ENCODE data around the gene INPP4B.

The INPP4B gene

GRCh38 chr4:142150483-142150882 lies 695.6 kb downstream of the INPP4B start:
- DNase-seq: no peak
- Histone ChIP-seq H2BK120ac (ENCODE audit: low read depth, low read length) (no peak overlapping the region), H3K79me1 (replicated peaks; ENCODE audit: low read length, poor library complexity, severe bottlenecking) (no peaks in the 10 kb centered on the region), H3K27me3 (ENCODE audit: control insufficient read depth in 1 of 2, insufficient read depth in 1 of 2, low read length in 2 of 2) (no peaks in the 10 kb centered on the region), H3K27ac (ENCODE audit: low read length, poor library complexity, severe bottlenecking) (no peak overlapping the region), H2BK12ac (ENCODE audit: low read length in 2 of 2) (no peak overlapping the region), H2AK5ac (ENCODE audit: low read length, severe bottlenecking) (no peak overlapping the region), H4K91ac (ENCODE audit: low read length) (no peak overlapping the region), H2BK5ac (ENCODE audit: low read depth, low read length, poor library complexity, severe bottlenecking) (no peak overlapping the region), H4K8ac (ENCODE audit: low read length) (no peak overlapping the region), H3K9ac (ENCODE audit: low read length) (no peak overlapping the region), H3K9me3 (ENCODE audit: control insufficient read depth, low read length) (no peaks in the 10 kb centered on the region), H2AFZ (ENCODE audit: low read depth, low read length) (no peak overlapping the region), H3K4me2 (ENCODE audit: low read length, poor library complexity, severe bottlenecking) (no peak overlapping the region), H3K4ac (ENCODE audit: low read depth in 1 of 2, low read length in 2 of 2) (no peak overlapping the region), H3K36me3 (ENCODE audit: control insufficient read depth in 1 of 2, insufficient read depth in 2 of 2, low read depth in 1 of 2, low read length in 2 of 2) (no peaks in the 10 kb centered on the region), H3K18ac (ENCODE audit: low read depth in 1 of 2, low read length in 2 of 2) (no peak overlapping the region), H3K23ac (ENCODE audit: low read length in 2 of 2) (no peak overlapping the region), H3K14ac (ENCODE audit: low read length in 2 of 2) (no peak overlapping the region), H3K4me1 (ENCODE audit: control insufficient read depth, insufficient read depth, low read depth, low read length) (no peaks in the 10 kb centered on the region), H2BK15ac (ENCODE audit: low read depth, poor library complexity, severe bottlenecking) (no peak overlapping the region), H3K4me3 (ENCODE audit: insufficient read depth in 1 of 2, low read depth in 1 of 2, low read length in 2 of 2) (no peak overlapping the region)
- 98% methylated on average over 3 of the region's 3 CpGs for WGBS

GRCh38 chr4:142144813-142145212 lies 701.3 kb downstream of the INPP4B start:
- no peaks in the 10 kb centered on the region for H3K36me3 ChIP-seq (ENCODE audit: control insufficient read depth in 1 of 2, insufficient read depth in 2 of 2, low read depth in 1 of 2, low read length in 2 of 2)
- no peaks in the 10 kb centered on the region for H3K4me1 ChIP-seq (ENCODE audit: control insufficient read depth, insufficient read depth, low read depth, low read length)
- no peak overlapping the region for H3K14ac ChIP-seq (ENCODE audit: low read length in 2 of 2)
- H3K4ac ChIP-seq (ENCODE audit: low read depth in 1 of 2, low read length in 2 of 2): no peak overlapping the region
- H3K79me1 ChIP-seq (replicated peaks; ENCODE audit: low read length, poor library complexity, severe bottlenecking): no peaks in the 10 kb centered on the region
- no peak overlapping the region for H3K4me3 ChIP-seq (ENCODE audit: insufficient read depth in 1 of 2, low read depth in 1 of 2, low read length in 2 of 2)
- H2AFZ ChIP-seq (ENCODE audit: low read depth, low read length): no peak overlapping the region
- no CpG with 5 or more reads among the region's 1 CpG for WGBS
- H3K9ac ChIP-seq (ENCODE audit: low read length): no peak overlapping the region
- H4K91ac ChIP-seq (ENCODE audit: low read length): no peak overlapping the region
- no peaks in the 10 kb centered on the region for H3K27me3 ChIP-seq (ENCODE audit: control insufficient read depth in 1 of 2, insufficient read depth in 1 of 2, low read length in 2 of 2)
- no peak overlapping the region for H3K4me2 ChIP-seq (ENCODE audit: low read length, poor library complexity, severe bottlenecking)
- no peak overlapping the region for H2AK5ac ChIP-seq (ENCODE audit: low read length, severe bottlenecking)
- no peak overlapping the region for H2BK15ac ChIP-seq (ENCODE audit: low read depth, poor library complexity, severe bottlenecking)
- no peaks in the 10 kb centered on the region for H3K9me3 ChIP-seq (ENCODE audit: control insufficient read depth, low read length)
- no peak overlapping the region for H4K8ac ChIP-seq (ENCODE audit: low read length)
- no peak overlapping the region for H3K27ac ChIP-seq (ENCODE audit: low read length, poor library complexity, severe bottlenecking)
- no peak overlapping the region for H3K23ac ChIP-seq (ENCODE audit: low read length in 2 of 2)
- H2BK5ac ChIP-seq (ENCODE audit: low read depth, low read length, poor library complexity, severe bottlenecking): no peak overlapping the region
- no peak overlapping the region for H2BK120ac ChIP-seq (ENCODE audit: low read depth, low read length)
- no peak overlapping the region for H3K18ac ChIP-seq (ENCODE audit: low read depth in 1 of 2, low read length in 2 of 2)
- DNase-seq: no peak
- H2BK12ac ChIP-seq (ENCODE audit: low read length in 2 of 2): no peak overlapping the region

DNA sequence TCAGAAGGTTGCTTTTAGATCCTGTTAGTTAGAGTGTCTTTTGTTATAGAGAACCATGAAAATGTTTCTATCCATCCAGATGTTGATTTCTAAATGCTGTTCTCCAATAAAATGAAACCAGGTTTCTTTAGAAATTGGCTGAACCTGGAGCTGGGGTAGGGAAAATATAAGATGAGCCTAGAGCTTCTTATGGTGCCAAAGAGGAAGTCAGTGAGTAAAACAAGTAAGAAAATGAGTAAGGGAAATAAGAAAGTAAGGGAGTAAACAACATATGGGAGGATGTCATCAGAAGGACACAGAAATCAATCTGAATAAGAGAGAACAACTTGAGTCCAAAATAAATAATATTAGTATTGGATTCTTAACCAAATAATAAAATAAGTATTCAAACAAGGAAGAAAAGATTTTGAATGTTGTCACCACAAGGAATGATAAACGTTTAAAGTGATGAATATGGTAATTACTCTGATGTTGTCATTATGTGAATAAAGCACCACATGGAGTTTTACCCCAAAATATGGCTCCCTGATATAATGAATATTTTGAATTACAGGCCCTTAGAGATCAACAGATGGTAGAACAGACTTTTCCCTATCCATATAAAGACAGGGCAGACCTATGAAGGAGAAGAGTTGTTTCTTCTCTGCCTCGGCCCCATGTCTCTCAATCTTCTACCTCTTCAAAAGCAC lies 703.6 kb downstream of the INPP4B start:
- no peak for DNase-seq
- H2AK5ac ChIP-seq (ENCODE audit: low read length, severe bottlenecking): no peak overlapping the region
- no peak overlapping the region for H2BK5ac ChIP-seq (ENCODE audit: low read depth, low read length, poor library complexity, severe bottlenecking)
- no peak overlapping the region for H2BK15ac ChIP-seq (ENCODE audit: low read depth, poor library complexity, severe bottlenecking)
- H3K18ac ChIP-seq (ENCODE audit: low read depth in 1 of 2, low read length in 2 of 2): no peak overlapping the region
- 80% methylated on average over 2 of the region's 2 CpGs for WGBS
- H3K9me3 ChIP-seq (ENCODE audit: control insufficient read depth, low read length): no peaks in the 10 kb centered on the region
- H3K4me2 ChIP-seq (ENCODE audit: low read length, poor library complexity, severe bottlenecking): no peak overlapping the region
- no peak overlapping the region for H3K23ac ChIP-seq (ENCODE audit: low read length in 2 of 2)
- H3K4me3 ChIP-seq (ENCODE audit: insufficient read depth in 1 of 2, low read depth in 1 of 2, low read length in 2 of 2): no peak overlapping the region
- H3K27me3 ChIP-seq (ENCODE audit: control insufficient read depth in 1 of 2, insufficient read depth in 1 of 2, low read length in 2 of 2): no peaks in the 10 kb centered on the region
- H3K9ac ChIP-seq (ENCODE audit: low read length): no peak overlapping the region
- no peak overlapping the region for H2BK12ac ChIP-seq (ENCODE audit: low read length in 2 of 2)
- no peak overlapping the region for H2AFZ ChIP-seq (ENCODE audit: low read depth, low read length)
- H3K4me1 ChIP-seq (ENCODE audit: control insufficient read depth, insufficient read depth, low read depth, low read length): no peaks in the 10 kb centered on the region
- no peaks in the 10 kb centered on the region for H3K36me3 ChIP-seq (ENCODE audit: control insufficient read depth in 1 of 2, insufficient read depth in 2 of 2, low read depth in 1 of 2, low read length in 2 of 2)
- no peak overlapping the region for H3K14ac ChIP-seq (ENCODE audit: low read length in 2 of 2)
- no peak overlapping the region for H4K91ac ChIP-seq (ENCODE audit: low read length)
- H2BK120ac ChIP-seq (ENCODE audit: low read depth, low read length): no peak overlapping the region
- H3K79me1 ChIP-seq (replicated peaks; ENCODE audit: low read length, poor library complexity, severe bottlenecking): peaks cover 1% of the 10 kb centered on the region
- H3K27ac ChIP-seq (ENCODE audit: low read length, poor library complexity, severe bottlenecking): no peak overlapping the region
- H3K4ac ChIP-seq (ENCODE audit: low read depth in 1 of 2, low read length in 2 of 2): no peak overlapping the region
- no peak overlapping the region for H4K8ac ChIP-seq (ENCODE audit: low read length)

DNA sequence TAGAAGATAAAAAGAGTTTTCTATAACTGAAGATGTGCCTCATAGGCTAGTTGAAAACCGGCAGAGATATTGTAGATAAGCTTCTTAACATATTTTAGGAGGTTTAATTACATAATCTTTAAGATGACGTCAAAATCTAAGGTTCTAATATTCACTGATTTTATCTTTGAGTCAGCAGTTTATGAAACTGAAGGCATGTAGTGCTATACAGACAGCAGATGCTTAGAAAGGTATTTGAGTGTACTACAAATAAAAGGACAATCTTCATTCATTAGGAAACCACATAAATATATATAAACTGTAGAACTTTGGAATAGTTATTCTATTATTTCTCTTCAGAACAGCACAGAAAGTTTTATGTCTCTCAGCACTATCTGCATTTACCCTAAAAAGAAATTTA lies 704.9 kb downstream of the INPP4B start:
- H3K14ac ChIP-seq (ENCODE audit: low read length in 2 of 2): no peak overlapping the region
- H3K4me2 ChIP-seq (ENCODE audit: low read length, poor library complexity, severe bottlenecking): no peak overlapping the region
- no peak overlapping the region for H2BK5ac ChIP-seq (ENCODE audit: low read depth, low read length, poor library complexity, severe bottlenecking)
- H2BK15ac ChIP-seq (ENCODE audit: low read depth, poor library complexity, severe bottlenecking): no peak overlapping the region
- no peak overlapping the region for H3K27ac ChIP-seq (ENCODE audit: low read length, poor library complexity, severe bottlenecking)
- H2AK5ac ChIP-seq (ENCODE audit: low read length, severe bottlenecking): no peak overlapping the region
- H3K27me3 ChIP-seq (ENCODE audit: control insufficient read depth in 1 of 2, insufficient read depth in 1 of 2, low read length in 2 of 2): no peaks in the 10 kb centered on the region
- peaks cover 0 to 2% of the 10 kb centered on the region in 2 experiments for H3K36me3 ChIP-seq (ENCODE audit: control insufficient read depth in 1 of 2, insufficient read depth in 2 of 2, low read depth in 1 of 2, low read length in 2 of 2)
- no peaks in the 10 kb centered on the region for H3K4me1 ChIP-seq (ENCODE audit: control insufficient read depth, insufficient read depth, low read depth, low read length)
- no peak overlapping the region for H3K9ac ChIP-seq (ENCODE audit: low read length)
- H4K91ac ChIP-seq (ENCODE audit: low read length): no peak overlapping the region
- WGBS: 100% methylated on average over 1 of the region's 2 CpGs
- H3K9me3 ChIP-seq (ENCODE audit: control insufficient read depth, low read length): no peaks in the 10 kb centered on the region
- no peak overlapping the region for H2AFZ ChIP-seq (ENCODE audit: low read depth, low read length)
- H3K4me3 ChIP-seq (ENCODE audit: insufficient read depth in 1 of 2, low read depth in 1 of 2, low read length in 2 of 2): no peak overlapping the region
- no peak overlapping the region for H2BK12ac ChIP-seq (ENCODE audit: low read length in 2 of 2)
- no peak overlapping the region for H3K18ac ChIP-seq (ENCODE audit: low read depth in 1 of 2, low read length in 2 of 2)
- H3K79me1 ChIP-seq (replicated peaks; ENCODE audit: low read length, poor library complexity, severe bottlenecking): peaks cover 1% of the 10 kb centered on the region
- no peak for DNase-seq
- H3K4ac ChIP-seq (ENCODE audit: low read depth in 1 of 2, low read length in 2 of 2): no peak overlapping the region
- H3K23ac ChIP-seq (ENCODE audit: low read length in 2 of 2): no peak overlapping the region
- no peak overlapping the region for H4K8ac ChIP-seq (ENCODE audit: low read length)
- H2BK120ac ChIP-seq (ENCODE audit: low read depth, low read length): no peak overlapping the region

Measured in mesenchymal stem cell (in vitro differentiated cells and primary cell).